DND-41 (cell line): Measurements from ENCODE around the gene ELAVL1.

Experiments used
- EZH2 ChIP-seq: IDR thresholded peaks from 3 replicates; pipeline ENCODE4 v1.6.1; 2012; ENCODE audit warnings: borderline replicate concordance, low read depth, mild to moderate bottlenecking, moderate library complexity, low read length, inconsistent platforms; ENCODE audit not compliant: severe bottlenecking
- TF ChIP-seq, protein P1 (sequence below): IDR thresholded peaks from 2 replicates; pipeline ENCODE4 v1.5.1; 2012; ENCODE audit warnings: borderline replicate concordance, low read length, moderate library complexity, mild to moderate bottlenecking; ENCODE audit not compliant: poor library complexity, severe bottlenecking; ENCODE audit errors: extremely low read depth

DNA sequence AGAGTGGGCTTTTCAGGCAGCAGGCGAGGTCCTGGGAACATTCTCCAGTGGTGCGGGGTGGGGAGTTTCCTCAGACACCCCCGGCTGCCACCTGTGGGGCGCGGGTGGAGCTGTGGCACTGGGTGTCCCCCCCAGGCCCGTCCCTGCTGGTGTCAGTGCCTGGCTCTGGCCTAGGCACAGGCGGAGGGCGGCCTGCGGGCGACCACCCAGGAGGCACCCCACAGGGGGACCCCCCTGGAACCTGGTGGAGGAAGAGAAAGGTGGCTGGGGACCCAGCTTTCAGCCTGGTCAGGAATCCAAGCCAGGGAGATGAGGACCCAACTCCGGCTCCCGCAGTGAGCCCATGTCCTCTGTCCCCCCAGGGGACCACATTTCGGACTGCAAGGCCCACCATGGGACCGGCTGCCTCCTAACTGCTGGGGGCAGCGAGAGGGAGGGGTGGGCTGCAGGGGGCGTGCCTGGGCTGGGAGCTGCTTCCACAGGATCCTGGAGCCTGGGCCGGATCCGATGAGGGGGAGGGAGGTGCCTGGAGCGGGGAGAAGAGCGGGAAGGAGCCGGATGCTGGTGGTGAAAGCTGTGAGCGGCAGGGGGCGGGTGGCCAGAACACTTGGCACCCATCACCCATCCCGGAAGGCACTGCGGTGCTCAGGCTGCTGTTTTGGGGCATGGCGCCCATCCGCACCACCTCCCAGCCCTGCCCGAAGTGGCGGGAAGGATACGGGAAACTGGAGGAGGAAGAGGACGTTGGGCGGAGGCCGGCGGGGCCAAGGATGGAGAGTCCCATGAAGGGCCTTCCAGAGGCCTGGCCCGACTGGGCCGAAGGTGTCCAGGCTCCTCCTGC, 74.0 kb downstream of the ELAVL1 start:
- TF ChIP-seq, protein P1, sequence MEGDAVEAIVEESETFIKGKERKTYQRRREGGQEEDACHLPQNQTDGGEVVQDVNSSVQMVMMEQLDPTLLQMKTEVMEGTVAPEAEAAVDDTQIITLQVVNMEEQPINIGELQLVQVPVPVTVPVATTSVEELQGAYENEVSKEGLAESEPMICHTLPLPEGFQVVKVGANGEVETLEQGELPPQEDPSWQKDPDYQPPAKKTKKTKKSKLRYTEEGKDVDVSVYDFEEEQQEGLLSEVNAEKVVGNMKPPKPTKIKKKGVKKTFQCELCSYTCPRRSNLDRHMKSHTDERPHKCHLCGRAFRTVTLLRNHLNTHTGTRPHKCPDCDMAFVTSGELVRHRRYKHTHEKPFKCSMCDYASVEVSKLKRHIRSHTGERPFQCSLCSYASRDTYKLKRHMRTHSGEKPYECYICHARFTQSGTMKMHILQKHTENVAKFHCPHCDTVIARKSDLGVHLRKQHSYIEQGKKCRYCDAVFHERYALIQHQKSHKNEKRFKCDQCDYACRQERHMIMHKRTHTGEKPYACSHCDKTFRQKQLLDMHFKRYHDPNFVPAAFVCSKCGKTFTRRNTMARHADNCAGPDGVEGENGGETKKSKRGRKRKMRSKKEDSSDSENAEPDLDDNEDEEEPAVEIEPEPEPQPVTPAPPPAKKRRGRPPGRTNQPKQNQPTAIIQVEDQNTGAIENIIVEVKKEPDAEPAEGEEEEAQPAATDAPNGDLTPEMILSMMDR, result no peak
- no peak for TF ChIP-seq EZH2
